Measurements from ENCODE around the gene ILDR2.

DNA sequence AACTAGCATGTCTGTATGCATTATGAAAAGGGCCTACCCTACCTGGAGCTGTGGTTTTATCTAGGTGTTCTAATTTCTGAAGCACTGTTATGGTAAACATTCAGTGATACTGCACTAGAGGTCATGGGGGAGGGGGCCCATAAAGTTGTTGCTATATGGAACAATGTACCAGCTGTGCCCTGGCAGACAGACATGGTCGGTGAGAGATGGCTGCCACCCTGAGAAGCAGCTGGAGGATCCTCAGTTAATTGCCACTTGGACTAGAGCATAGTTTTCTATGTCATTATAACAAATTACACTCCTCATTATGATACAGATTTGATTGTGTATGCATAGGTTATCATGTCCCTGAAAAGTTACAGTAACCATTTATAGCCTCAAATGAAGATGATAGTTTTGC lies 45.4 kb downstream of the ILDR2 start:
- TF ChIP-seq POLR2AphosphoS5 (IDR thresholded peaks at IDR 0.05; ENCODE audit: insufficient read depth, low read depth, low read length) (no peak), FOS (IDR thresholded peaks at IDR 0.05; ENCODE audit: borderline replicate concordance, insufficient read depth, low read length) (no peak), EZH2 (IDR thresholded peaks at IDR 0.05; ENCODE audit: borderline replicate concordance, low read depth, low read length, severe bottlenecking) (no peak), POLR2A (IDR thresholded peaks at IDR 0.05; ENCODE audit: low read depth, low read length) (no peak), JUN (IDR thresholded peaks at IDR 0.05; ENCODE audit: borderline replicate concordance, insufficient read depth, insufficient read length, low read depth) (no peak), MYC (IDR thresholded peaks at IDR 0.05; ENCODE audit: low read depth, low read length) (no peak)
- TF ChIP-seq, protein P1, sequence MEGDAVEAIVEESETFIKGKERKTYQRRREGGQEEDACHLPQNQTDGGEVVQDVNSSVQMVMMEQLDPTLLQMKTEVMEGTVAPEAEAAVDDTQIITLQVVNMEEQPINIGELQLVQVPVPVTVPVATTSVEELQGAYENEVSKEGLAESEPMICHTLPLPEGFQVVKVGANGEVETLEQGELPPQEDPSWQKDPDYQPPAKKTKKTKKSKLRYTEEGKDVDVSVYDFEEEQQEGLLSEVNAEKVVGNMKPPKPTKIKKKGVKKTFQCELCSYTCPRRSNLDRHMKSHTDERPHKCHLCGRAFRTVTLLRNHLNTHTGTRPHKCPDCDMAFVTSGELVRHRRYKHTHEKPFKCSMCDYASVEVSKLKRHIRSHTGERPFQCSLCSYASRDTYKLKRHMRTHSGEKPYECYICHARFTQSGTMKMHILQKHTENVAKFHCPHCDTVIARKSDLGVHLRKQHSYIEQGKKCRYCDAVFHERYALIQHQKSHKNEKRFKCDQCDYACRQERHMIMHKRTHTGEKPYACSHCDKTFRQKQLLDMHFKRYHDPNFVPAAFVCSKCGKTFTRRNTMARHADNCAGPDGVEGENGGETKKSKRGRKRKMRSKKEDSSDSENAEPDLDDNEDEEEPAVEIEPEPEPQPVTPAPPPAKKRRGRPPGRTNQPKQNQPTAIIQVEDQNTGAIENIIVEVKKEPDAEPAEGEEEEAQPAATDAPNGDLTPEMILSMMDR (IDR thresholded peaks at IDR 0.05; ENCODE audit: extremely low read depth in 1 of 2, insufficient read depth in 1 of 2, low read depth in 1 of 2, low read length in 2 of 2): no peak
- TF ChIP-seq, protein P2, sequence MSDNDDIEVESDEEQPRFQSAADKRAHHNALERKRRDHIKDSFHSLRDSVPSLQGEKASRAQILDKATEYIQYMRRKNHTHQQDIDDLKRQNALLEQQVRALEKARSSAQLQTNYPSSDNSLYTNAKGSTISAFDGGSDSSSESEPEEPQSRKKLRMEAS (IDR thresholded peaks at IDR 0.05; ENCODE audit: insufficient read depth, insufficient read length): no peak
